ENCODE results near the gene GMIP. TPM values are rescaled to one million over a fixed set of nuclear protein-coding genes. Genes with fewer than 3 reads are reported as not detected.

GMIP gene
- total RNA-seq, 2 donors from 2014 or later = 3.6 to 20.1 TPM

GRCh38 chr19:19659646-19660245 lies 16.3 kb upstream of the GMIP start:
- no peak overlapping the region for H3K27ac ChIP-seq
- ATAC-seq = no peak
- H3K4me3 ChIP-seq = no peak overlapping the region
- DNase-seq = no peak
- peaks cover 24 to 29% of the 10 kb centered on the region in 2 donors for H3K36me3 ChIP-seq (replicated peaks in 1 of 2; ENCODE audit: insufficient read depth in 1 of 2, low read depth in 2 of 2)
- TF ChIP-seq POLR2A (IDR thresholded peaks at IDR 0.05) = no peak
- TF ChIP-seq CTCF (IDR thresholded peaks at IDR 0.05) = no peak
- intact Hi-C loops (cut with DNase I) = no loop called here
- 67 to 85% methylated on average over 8 to 17 of the region's 17 CpGs for WGBS, 2 donors
- H3K27me3 ChIP-seq = no peaks in the 10 kb centered on the region
- H3K4me1 ChIP-seq = peaks cover 19% of the 10 kb centered on the region
- H3K9me3 ChIP-seq = no peaks in the 10 kb centered on the region

- intact Hi-C loops (cut with DNase I) = no loop called here
- Histone ChIP-seq H3K27me3 (no peaks in the 10 kb centered on the region), H3K9me3 (no peaks in the 10 kb centered on the region), H3K27ac (no peak overlapping the region), H3K36me3 (replicated peaks in 1 of 2; ENCODE audit: insufficient read depth in 1 of 2, low read depth in 2 of 2) (peaks cover 44 to 51% of the 10 kb centered on the region in 2 donors), H3K4me3 (no peak overlapping the region), H3K4me1 (peaks cover 13% of the 10 kb centered on the region)
- no peak for DNase-seq
- ATAC-seq = no peak
- WGBS, 2 donors = 92% methylated on average over 7 to 10 of the region's 10 CpGs
- TF ChIP-seq POLR2A (IDR thresholded peaks at IDR 0.05) (no peak), CTCF (IDR thresholded peaks at IDR 0.05) (no peak)
These were observed 13.9 kb upstream of the GMIP start for GRCh38 chr19:19657397-19657783.

- no peak overlapping the region for H3K4me3 ChIP-seq
- DNase-seq = no peak
- ATAC-seq = no peak
- H3K36me3 ChIP-seq (replicated peaks in 1 of 2; ENCODE audit: insufficient read depth in 1 of 2, low read depth in 2 of 2) = peaks cover 44 to 52% of the 10 kb centered on the region in 2 donors
- H3K4me1 ChIP-seq = peaks cover 7% of the 10 kb centered on the region
- WGBS, 2 donors = 96 to 98% methylated on average over 13 to 33 of the region's 33 CpGs
- H3K27ac ChIP-seq = no peak overlapping the region
- no peaks in the 10 kb centered on the region for H3K9me3 ChIP-seq
- intact Hi-C loops (cut with DNase I) = no loop called here
- TF ChIP-seq POLR2A (IDR thresholded peaks at IDR 0.05) (no peak), CTCF (IDR thresholded peaks at IDR 0.05) (no peak)
- H3K27me3 ChIP-seq = no peaks in the 10 kb centered on the region
These were observed 13.3 kb upstream of the GMIP start for GRCh38 chr19:19656451-19657396.

GRCh38 chr19:19655641-19656343 lies 12.3 kb upstream of the GMIP start:
- H3K4me1 ChIP-seq = no peaks in the 10 kb centered on the region
- H3K27me3 ChIP-seq = no peaks in the 10 kb centered on the region
- ATAC-seq (no peak), DNase-seq (no peak)
- peaks cover 44 to 60% of the 10 kb centered on the region in 2 donors for H3K36me3 ChIP-seq (replicated peaks in 1 of 2; ENCODE audit: insufficient read depth in 1 of 2, low read depth in 2 of 2)
- no peaks in the 10 kb centered on the region for H3K9me3 ChIP-seq
- intact Hi-C loops (cut with DNase I) = no loop called here
- H3K27ac ChIP-seq = no peak overlapping the region
- no peak for TF ChIP-seq CTCF (IDR thresholded peaks at IDR 0.05)
- no peak for TF ChIP-seq POLR2A (IDR thresholded peaks at IDR 0.05)
- H3K4me3 ChIP-seq = no peak overlapping the region
- WGBS, 2 donors = 89 to 92% methylated on average over 12 to 23 of the region's 27 CpGs
